Smooth muscle cell (in vitro differentiated cells): Measurements from ENCODE around the gene FUT1. TPM values are rescaled to one million over a fixed set of nuclear protein-coding genes. Genes with fewer than 3 reads are reported as not detected.
"Not testable (repeated sequence)": the region's sequence is repeated elsewhere in the genome, so short reads cannot be mapped to it uniquely, and the experiment has no call there.

Experiments
- DNase-seq: peaks from one replicate; lab custom pipeline; 2025; ENCODE audit not compliant: unreplicated experiment; lab: John Stamatoyannopoulos, UW
- H2AFZ ChIP-seq: fragments of 200-600 bp; sonication (generic); 2 replicates; pipeline ENCODE4 v1.6.0; 2016; ENCODE audit warnings: antibody characterized with exemption, low read depth, mild to moderate bottlenecking
- H3F3A ChIP-seq: fragments of 200-600 bp; sonication (generic); 2 replicates; pipeline ENCODE4 v1.6.0; 2017; ENCODE audit warnings: antibody characterized with exemption, low read depth
- H3K27ac ChIP-seq: fragments of 200-600 bp; sonication (generic); 2 replicates; pipeline ENCODE4 v1.5.1; 2016; ENCODE audit warnings: low read depth, mild to moderate bottlenecking
- H3K27me3 ChIP-seq: fragments of 200-600 bp; sonication (generic); 2 replicates; pipeline ENCODE4 v1.6.1; 2016; ENCODE audit warnings: low read depth, mild to moderate bottlenecking
- H3K36me3 ChIP-seq: fragments of 200-600 bp; sonication (generic); 2 replicates; pipeline ENCODE4 v1.5.1; 2016; ENCODE audit warnings: low read depth
- H3K4me1 ChIP-seq: fragments of 200-600 bp; sonication (generic); 2 replicates; pipeline ENCODE4 v1.5.1; 2016; ENCODE audit warnings: low read depth
- H3K4me2 ChIP-seq: fragments of 200-600 bp; sonication (generic); 2 replicates; pipeline ENCODE4 v1.6.0; 2016; ENCODE audit warnings: mild to moderate bottlenecking
- H3K4me3 ChIP-seq: fragments of 200-600 bp; sonication (generic); 2 replicates; pipeline ENCODE4 v1.5.1; 2016; ENCODE audit warnings: mild to moderate bottlenecking
- H3K79me2 ChIP-seq: fragments of 200-600 bp; sonication (generic); 2 replicates; pipeline ENCODE4 v1.6.0; 2016; ENCODE audit warnings: low read depth, mild to moderate bottlenecking
- H3K9ac ChIP-seq: fragments of 200-600 bp; sonication (generic); 2 replicates; pipeline ENCODE4 v1.6.0; 2016; ENCODE audit warnings: low read depth
- H3K9me3 ChIP-seq: fragments of 200-600 bp; sonication (generic); replicated peaks from 2 replicates; pipeline ENCODE4 v1.5.1; 2016; ENCODE audit warnings: low read depth
- H4K20me1 ChIP-seq: fragments of 200-600 bp; sonication (generic); 2 replicates; pipeline ENCODE4 v1.6.0; 2016; ENCODE audit warnings: low read depth
- WGBS: methylation state at CpG from one replicate; pipeline ENCODE4 v1.1.7; 2016; ENCODE audit warnings: low lambda C conversion rate; 5-methylcytosine and 5-hydroxymethylcytosine counted together
- polyA plus RNA-seq: library from polyadenylated mRNA; unstranded; fragments of >200 nt; fragmentation: Nextera tagmentation; extraction: Ambion mirVana; gene quantifications from 2 replicates; pipeline ENCODE4 v1.2.1, GENCODE V29; 2016
- total RNA-seq: library from RNA; depleted of rRNA; stranded (reverse); fragments of >200 nt; gene quantifications from 2 replicates; pipeline ENCODE4 v1.2.3, GENCODE V29; 2014
- TF ChIP-seq, protein P1 (sequence below): fragments of 200-600 bp; sonication (generic); IDR thresholded peaks from 2 replicates; pipeline ENCODE4 v1.5.1; 2017; ENCODE audit warnings: borderline replicate concordance, mild to moderate bottlenecking, antibody characterized with exemption; ENCODE audit not compliant: insufficient read depth, poor library complexity, severe bottlenecking

FUT1 gene
- total and polyA plus RNA-seq, 2 experiments from 2014 or later, result 0.51 to 0.58 TPM

- peak within 1 kb of the TSS; percentile 80 for H3K4me3 ChIP-seq
- no peaks in the 10 kb centered on the region for H3K36me3 ChIP-seq
- H3F3A ChIP-seq, result peaks cover 8% of the 10 kb centered on the region
- H3K4me1 ChIP-seq, result peaks cover 18% of the 10 kb centered on the region
- no peak within 1 kb of the TSS for H3K9ac ChIP-seq
- DNase-seq, result no peak
- no peaks in the 10 kb centered on the region for H4K20me1 ChIP-seq
- H3K9me3 ChIP-seq, result no peaks in the 10 kb centered on the region
- 91% methylated on average over 23 of the region's 33 CpGs for WGBS
- no peak within 1 kb of the TSS for H3K27ac ChIP-seq
- H3K79me2 ChIP-seq, result no peaks in the 10 kb centered on the region
- no peaks in the 10 kb centered on the region for H3K27me3 ChIP-seq
- H3K4me2 ChIP-seq, result peak within 1 kb of the TSS; percentile 85
- TF ChIP-seq, protein P1, sequence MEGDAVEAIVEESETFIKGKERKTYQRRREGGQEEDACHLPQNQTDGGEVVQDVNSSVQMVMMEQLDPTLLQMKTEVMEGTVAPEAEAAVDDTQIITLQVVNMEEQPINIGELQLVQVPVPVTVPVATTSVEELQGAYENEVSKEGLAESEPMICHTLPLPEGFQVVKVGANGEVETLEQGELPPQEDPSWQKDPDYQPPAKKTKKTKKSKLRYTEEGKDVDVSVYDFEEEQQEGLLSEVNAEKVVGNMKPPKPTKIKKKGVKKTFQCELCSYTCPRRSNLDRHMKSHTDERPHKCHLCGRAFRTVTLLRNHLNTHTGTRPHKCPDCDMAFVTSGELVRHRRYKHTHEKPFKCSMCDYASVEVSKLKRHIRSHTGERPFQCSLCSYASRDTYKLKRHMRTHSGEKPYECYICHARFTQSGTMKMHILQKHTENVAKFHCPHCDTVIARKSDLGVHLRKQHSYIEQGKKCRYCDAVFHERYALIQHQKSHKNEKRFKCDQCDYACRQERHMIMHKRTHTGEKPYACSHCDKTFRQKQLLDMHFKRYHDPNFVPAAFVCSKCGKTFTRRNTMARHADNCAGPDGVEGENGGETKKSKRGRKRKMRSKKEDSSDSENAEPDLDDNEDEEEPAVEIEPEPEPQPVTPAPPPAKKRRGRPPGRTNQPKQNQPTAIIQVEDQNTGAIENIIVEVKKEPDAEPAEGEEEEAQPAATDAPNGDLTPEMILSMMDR, result no peak
- peak within 1 kb of the TSS; percentile 77 for H2AFZ ChIP-seq
These were observed 32.9 kb downstream of the FUT1 start, which contains the start of gene MAMSTR for GRCh38 chr19:48719263-48720171. TSS of gene MAMSTR (minus strand) at chr19:48719725. CDS start at chr19:48719031, 694 bp downstream.

DNA sequence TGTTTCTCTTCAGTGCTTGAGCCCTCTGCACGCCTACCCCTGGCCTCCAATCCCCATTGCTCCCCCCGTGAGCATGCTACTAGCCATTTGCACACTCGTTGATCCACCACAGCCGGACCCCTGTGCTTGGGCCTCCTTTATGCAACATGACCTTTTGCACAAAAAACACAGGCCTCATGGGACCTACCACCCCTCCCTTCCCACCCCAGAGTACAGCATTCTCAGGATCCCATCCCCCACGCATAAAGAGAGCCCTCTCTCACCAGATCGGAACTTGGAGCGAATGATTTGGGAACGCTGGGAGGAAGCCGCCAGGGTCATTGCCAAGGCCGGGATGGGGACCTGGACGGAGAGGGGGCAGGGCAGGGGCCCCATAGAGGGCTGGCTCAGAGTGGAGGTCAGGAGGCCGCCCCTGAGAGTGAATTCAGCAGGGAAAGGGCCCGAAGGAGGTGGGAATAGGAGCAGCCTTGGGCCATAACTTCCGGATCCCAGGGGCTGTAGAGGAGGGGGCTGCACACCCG lies 33.7 kb downstream of the FUT1 start:
- H4K20me1 ChIP-seq, result no peaks in the 10 kb centered on the region
- H3K9me3 ChIP-seq, result no peaks in the 10 kb centered on the region
- H3K4me2 ChIP-seq, result no peak overlapping the region
- no peaks in the 10 kb centered on the region for H3K27me3 ChIP-seq
- H3K4me1 ChIP-seq, result peaks cover 18% of the 10 kb centered on the region
- H2AFZ ChIP-seq, result no peak overlapping the region
- TF ChIP-seq, protein P1, result no peak
- no peak overlapping the region for H3K4me3 ChIP-seq
- no peak for DNase-seq
- H3F3A ChIP-seq, result peaks cover 8% of the 10 kb centered on the region
- no peak overlapping the region for H3K27ac ChIP-seq
- H3K36me3 ChIP-seq, result no peaks in the 10 kb centered on the region
- no peaks in the 10 kb centered on the region for H3K79me2 ChIP-seq
- no peak overlapping the region for H3K9ac ChIP-seq
- 76% methylated on average over 15 of the region's 15 CpGs for WGBS

GRCh38 chr19:48718106-48718505 lies 34.3 kb downstream of the FUT1 start:
- not testable (repeated sequence) for H3F3A ChIP-seq, H3K27me3 ChIP-seq, H3K4me3 ChIP-seq, H3K4me2 ChIP-seq, H3K9ac ChIP-seq, H3K36me3 ChIP-seq, H3K9me3 ChIP-seq, H3K27ac ChIP-seq, H4K20me1 ChIP-seq, DNase-seq, H2AFZ ChIP-seq, H3K79me2 ChIP-seq
- WGBS, result 96% methylated on average over 7 of the region's 13 CpGs
- H3K4me1 ChIP-seq, result peaks cover 18% of the 10 kb centered on the region

- WGBS, result 22% methylated on average over 16 of the region's 24 CpGs
- H3K27ac ChIP-seq, result no peak overlapping the region
- no peaks in the 10 kb centered on the region for H3K79me2 ChIP-seq
- H3K4me1 ChIP-seq, result peaks cover 21% of the 10 kb centered on the region
- TF ChIP-seq, protein P1, result no peak
- H3K27me3 ChIP-seq, result no peaks in the 10 kb centered on the region
- H4K20me1 ChIP-seq, result no peaks in the 10 kb centered on the region
- H3K4me2 ChIP-seq, result peak overlapping the region; percentile 74
- H3F3A ChIP-seq, result peaks cover 8% of the 10 kb centered on the region
- DNase-seq, result no peak
- no peaks in the 10 kb centered on the region for H3K36me3 ChIP-seq
- H2AFZ ChIP-seq, result peak overlapping the region; percentile 69
- H3K4me3 ChIP-seq, result peak overlapping the region; percentile 20
- no peak overlapping the region for H3K9ac ChIP-seq
- H3K9me3 ChIP-seq, result no peaks in the 10 kb centered on the region
These were observed 35.7 kb downstream of the FUT1 start for GRCh38 chr19:48716562-48717291.
